T-cell (primary cell): Measurements from ENCODE around the gene IQGAP2. TPM values are rescaled to one million over a fixed set of nuclear protein-coding genes. Genes with fewer than 3 reads are reported as not detected.

Experiments
- ATAC-seq, 4 experiments: fragments of 200-7000 bp in 3 of 4; fragments of 150-1000 bp in 1 of 4; cut with Tn5 transposase; replicated peaks in 1 of 4; 1 replicate in 3 of 4; 2 replicates in 1 of 4; pipeline ENCODE4 v1.10.0; 2021; ENCODE audit warnings: moderate library complexity in 3 of 4, mild to moderate bottlenecking in 2 of 4, moderate number of reproducible peaks in 1 of 4
- CTCF ChIA-PET, 2 donors: fragments of 300-600 bp; sonication (Branson Sonifier 250); formaldehyde crosslinking; loops; one replicate each; lab custom pipeline; 2022; ENCODE audit warnings: antibody characterized with exemption in 2 of 2; lab: Charles Lee
- POLR2A ChIA-PET, 2 donors: fragments of 300-600 bp; sonication (Branson Sonifier 250); formaldehyde crosslinking; loops; one replicate each; lab custom pipeline; 2022; ENCODE audit warnings: antibody characterized with exemption in 2 of 2; lab: Charles Lee
- DNase-seq, 35 experiments: peaks; one replicate each; pipeline versions ENCODE4 v3.0.0 to v3.0.0-alpha.2; 2013 to 2023
- H3K27ac ChIP-seq: one replicate; pipeline ENCODE4 v1.5.1; 2013; ENCODE audit warnings: low read length
- H3K27me3 ChIP-seq, 2 experiments: replicated peaks in 1 of 2; 1 replicate in 1 of 2; 2 replicates in 1 of 2; pipeline versions ENCODE4 v1.6.1 to v1.7.0; 2013; ENCODE audit warnings: low read length in 1 of 2, mixed read lengths in 1 of 2; ENCODE audit not compliant: control insufficient read depth in 2 of 2, insufficient read depth in 2 of 2; ENCODE audit errors: extremely low read depth in 1 of 2
- H3K36me3 ChIP-seq, 2 donors: 1 replicate in 1 of 2; 2 replicates in 1 of 2; pipeline versions ENCODE4 v1.6.1 to v1.7.0; 2013; ENCODE audit warnings: low read length in 1 of 2; ENCODE audit not compliant: control insufficient read depth in 2 of 2, insufficient read depth in 1 of 2; ENCODE audit errors: extremely low read depth in 1 of 2
- H3K4me1 ChIP-seq, 2 experiments: 1 replicate in 1 of 2; 2 replicates in 1 of 2; pipeline versions ENCODE4 v1.6.1 to v1.7.0; 2013; ENCODE audit warnings: low read length in 2 of 2, mixed read lengths in 1 of 2; ENCODE audit not compliant: insufficient read depth in 2 of 2, control insufficient read depth in 1 of 2; ENCODE audit errors: extremely low read depth in 1 of 2
- H3K4me3 ChIP-seq, 2 donors: 1 replicate in 1 of 2; 2 replicates in 1 of 2; pipeline versions ENCODE4 v1.5.1 to v1.7.0; 2013; ENCODE audit warnings: mild to moderate bottlenecking in 2 of 2, low read length in 1 of 2, moderate library complexity in 1 of 2; ENCODE audit not compliant: control insufficient read depth in 1 of 2; ENCODE audit errors: extremely low read depth in 1 of 2
- H3K9me3 ChIP-seq: 2 replicates; pipeline ENCODE4 v1.7.0; 2013
- H3K27ac Mint-ChIP-seq, 2 donors: one replicate each; pipeline ENCODE4 v1.8.0; 2020 to 2021; ENCODE audit warnings: mild to moderate bottlenecking in 2 of 2, mixed read lengths in 2 of 2
- H3K27me3 Mint-ChIP-seq, 2 donors: one replicate each; pipeline ENCODE4 v1.8.0; 2021 to 2022; ENCODE audit warnings: mixed read lengths in 2 of 2
- H3K36me3 Mint-ChIP-seq: one replicate; pipeline ENCODE4 v1.8.0; 2021; ENCODE audit warnings: mixed read lengths
- H3K4me1 Mint-ChIP-seq, 3 donors: one replicate each; pipeline ENCODE4 v1.8.0; 2020 to 2022; ENCODE audit warnings: mixed read lengths in 3 of 3, mild to moderate bottlenecking in 1 of 3
- H3K4me3 Mint-ChIP-seq, 3 donors: one replicate each; pipeline ENCODE4 v1.8.0; 2020 to 2022; ENCODE audit warnings: mild to moderate bottlenecking in 3 of 3, mixed read lengths in 3 of 3, moderate library complexity in 3 of 3
- H3K9me3 Mint-ChIP-seq, 3 donors: one replicate each; pipeline ENCODE4 v1.8.0; 2020 to 2022; ENCODE audit warnings: mixed read lengths in 3 of 3
- WGBS: methylation state at CpG from one replicate; pipeline ENCODE4 v1.1.5; 2013; ENCODE audit warnings: missing lambda C conversion rate; ENCODE audit not compliant: insufficient coverage; 5-methylcytosine and 5-hydroxymethylcytosine counted together
- total RNA-seq, 35 experiments: library from RNA in 6 of 35; stranded (reverse) in 6 of 35; fragments of 120-200 nt in 1 of 35; gene quantifications; one replicate each; pipeline versions ENCODE4 v1.2.1 to v1.2.4 and lab custom pipeline; 2013 to 2026

IQGAP2 gene
- total RNA-seq, 5 donors from 2014 or later (not counting 1 experiment from before 2014, with no cell fraction given), result 66.5 to 121 (median 72.5) TPM

DNA sequence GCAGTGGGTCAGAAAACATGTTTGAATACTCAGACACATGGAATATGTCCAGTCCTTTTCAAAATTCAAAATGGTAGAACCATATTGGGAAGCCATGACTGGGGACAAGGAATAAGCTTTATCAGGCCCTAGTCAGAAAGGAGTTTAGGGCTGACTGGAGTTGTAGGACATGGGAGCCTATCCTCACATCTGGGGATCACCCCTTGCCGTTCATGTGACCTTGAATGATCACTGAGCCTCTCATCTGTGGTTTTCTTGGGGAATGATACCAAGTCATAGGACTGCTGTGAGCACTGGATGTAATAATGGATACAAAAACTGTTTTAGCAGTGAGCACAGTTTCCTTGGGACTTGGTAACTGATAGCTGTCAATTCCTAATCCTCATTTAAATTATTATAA, 84.7 kb downstream of the IQGAP2 start:
- 100% methylated on average over 1 of the region's 1 CpG for WGBS
- Histone ChIP-seq H3K27ac (no peak overlapping the region), H3K36me3 (no peaks in the 10 kb centered on the region), H3K4me3 (no peak overlapping the region), H3K9me3 (no peaks in the 10 kb centered on the region), H3K4me1 (peaks cover 4 to 7% of the 10 kb centered on the region in 2 experiments), H3K27me3 (no peaks in the 10 kb centered on the region)
- Mint-ChIP-seq H3K4me3 (no peak overlapping the region), H3K27ac (no peak overlapping the region), H3K9me3 (no peaks in the 10 kb centered on the region), H3K36me3 (peaks cover 29% of the 10 kb centered on the region), H3K4me1 (peaks cover 65 to 74% (median 69%) of the 10 kb centered on the region in 3 donors), H3K27me3 (no peaks in the 10 kb centered on the region)
- CTCF ChIA-PET, result interaction anchor here in 1 of 2 donors (1.1 kb wide), 1 partner anchor 57 kb away, joined by 3 read pairs; no protein-coding TSS in a partner anchor
- POLR2A ChIA-PET, result interaction anchor here in 1 of 2 donors (0.5 to 0.7 kb wide), 3 partner anchors 8 to 581 kb away, joined by 3 to 8 read pairs (median 4); no protein-coding TSS in a partner anchor
- no peak for ATAC-seq
- no peak for DNase-seq

GRCh38 chr5:76488969-76489368, 85.9 kb downstream of the IQGAP2 start:
- Mint-ChIP-seq H3K9me3 (no peaks in the 10 kb centered on the region), H3K36me3 (peaks cover 31% of the 10 kb centered on the region), H3K4me3 (no peak overlapping the region), H3K27me3 (no peaks in the 10 kb centered on the region), H3K4me1 (peaks cover 67 to 69% (median 67%) of the 10 kb centered on the region in 3 donors), H3K27ac (no peak overlapping the region)
- 94% methylated on average over 5 of the region's 6 CpGs for WGBS
- ChIA-PET POLR2A (no interaction called here), CTCF (interaction anchor here in 1 of 2 donors (0.6 kb wide), 1 partner anchor 1883 kb away, joined by 3 read pairs; no protein-coding TSS in a partner anchor)
- Histone ChIP-seq H3K4me1 (peaks cover 3 to 4% of the 10 kb centered on the region in 2 experiments), H3K36me3 (no peaks in the 10 kb centered on the region), H3K27me3 (no peaks in the 10 kb centered on the region), H3K27ac (no peak overlapping the region), H3K4me3 (no peak overlapping the region), H3K9me3 (no peaks in the 10 kb centered on the region)
- DNase-seq (no peak), ATAC-seq (no peak)

GRCh38 chr5:76489877-76490688, 87.0 kb downstream of the IQGAP2 start:
- DNase-seq (no peak), ATAC-seq (no peak)
- H3K9me3 ChIP-seq, result no peaks in the 10 kb centered on the region
- Mint-ChIP-seq H3K4me3 (no peak overlapping the region), H3K4me1 (peaks cover 64 to 68% (median 67%) of the 10 kb centered on the region in 3 donors), H3K27ac (no peak overlapping the region), H3K36me3 (peaks cover 33% of the 10 kb centered on the region), H3K27me3 (no peaks in the 10 kb centered on the region), H3K9me3 (no peaks in the 10 kb centered on the region)
- no peak overlapping the region for H3K4me3 ChIP-seq
- H3K4me1 ChIP-seq, result peaks cover 0 to 4% of the 10 kb centered on the region in 2 experiments
- ChIA-PET CTCF (interaction anchor here in 1 of 2 donors (0.7 kb wide), 2 partner anchors 20 to 587 kb away, joined by 3 to 7 read pairs; no protein-coding TSS in a partner anchor), POLR2A (interaction anchor here in 1 of 2 donors (0.5 kb wide), 1 partner anchor 9 kb away, joined by 3 read pairs; no protein-coding TSS in a partner anchor)
- 100% methylated on average over 1 of the region's 7 CpGs for WGBS
- no peaks in the 10 kb centered on the region for H3K36me3 ChIP-seq
- H3K27ac ChIP-seq, result no peak overlapping the region
- H3K27me3 ChIP-seq, result no peaks in the 10 kb centered on the region

DNA sequence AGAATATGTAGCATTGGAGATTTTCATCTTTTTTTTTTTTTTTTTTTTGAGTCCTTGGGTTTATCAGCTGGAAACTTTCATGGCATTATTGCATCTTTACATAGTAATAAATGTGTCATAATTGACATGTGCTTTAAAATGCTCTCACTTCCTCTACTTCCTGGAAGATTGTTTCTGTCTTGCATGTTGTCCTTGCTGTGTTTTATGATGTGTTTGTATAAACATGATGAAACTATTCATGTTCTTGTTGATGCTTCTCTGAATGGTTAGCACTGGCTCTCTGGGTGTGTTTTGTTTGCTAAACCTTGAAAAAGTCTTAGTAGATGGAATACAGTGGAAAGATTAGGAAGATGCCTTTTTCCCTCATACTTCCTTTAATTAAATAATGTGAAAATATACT, 87.9 kb downstream of the IQGAP2 start:
- H3K36me3 ChIP-seq, result peaks cover 0 to 3% of the 10 kb centered on the region in 2 donors
- DNase-seq (no peak), ATAC-seq (no peak)
- no peaks in the 10 kb centered on the region for H3K9me3 Mint-ChIP-seq
- H3K36me3 Mint-ChIP-seq, result peaks cover 41% of the 10 kb centered on the region
- H3K27ac ChIP-seq, result no peak overlapping the region
- no peaks in the 10 kb centered on the region for H3K27me3 Mint-ChIP-seq
- H3K4me1 Mint-ChIP-seq, result peaks cover 65 to 69% (median 68%) of the 10 kb centered on the region in 3 donors
- no peaks in the 10 kb centered on the region for H3K9me3 ChIP-seq
- peaks cover 0 to 4% of the 10 kb centered on the region in 2 experiments for H3K4me1 ChIP-seq
- CTCF ChIA-PET, result interaction anchor here (0.5 to 0.7 kb wide), 4 partner anchors 21 to 588 kb away, joined by 3 to 7 read pairs (median 3); no protein-coding TSS in a partner anchor
- H3K27ac Mint-ChIP-seq, result no peak overlapping the region
- no peaks in the 10 kb centered on the region for H3K27me3 ChIP-seq
- no peak overlapping the region for H3K4me3 ChIP-seq
- H3K4me3 Mint-ChIP-seq, result no peak overlapping the region
- POLR2A ChIA-PET, result interaction anchor here (0.5 to 0.6 kb wide), 3 partner anchors 8 to 909 kb away, joined by 3 to 4 read pairs (median 3); no protein-coding TSS in a partner anchor

GRCh38 chr5:76492819-76493189, 89.7 kb downstream of the IQGAP2 start:
- Mint-ChIP-seq H3K27ac (no peak overlapping the region), H3K4me3 (no peak overlapping the region), H3K4me1 (peaks cover 70 to 83% (median 76%) of the 10 kb centered on the region in 3 donors), H3K36me3 (peaks cover 44% of the 10 kb centered on the region), H3K9me3 (no peaks in the 10 kb centered on the region), H3K27me3 (no peaks in the 10 kb centered on the region)
- Histone ChIP-seq H3K4me1 (peaks cover 0 to 4% of the 10 kb centered on the region in 2 experiments), H3K36me3 (peaks cover 0 to 3% of the 10 kb centered on the region in 2 donors), H3K27ac (no peak overlapping the region), H3K27me3 (no peaks in the 10 kb centered on the region), H3K4me3 (no peak overlapping the region), H3K9me3 (no peaks in the 10 kb centered on the region)
- ATAC-seq, result no peak
- POLR2A ChIA-PET, result no interaction called here
- 100% methylated on average over 5 of the region's 6 CpGs for WGBS
- CTCF ChIA-PET, result no interaction called here
- DNase-seq, result no peak

DNA sequence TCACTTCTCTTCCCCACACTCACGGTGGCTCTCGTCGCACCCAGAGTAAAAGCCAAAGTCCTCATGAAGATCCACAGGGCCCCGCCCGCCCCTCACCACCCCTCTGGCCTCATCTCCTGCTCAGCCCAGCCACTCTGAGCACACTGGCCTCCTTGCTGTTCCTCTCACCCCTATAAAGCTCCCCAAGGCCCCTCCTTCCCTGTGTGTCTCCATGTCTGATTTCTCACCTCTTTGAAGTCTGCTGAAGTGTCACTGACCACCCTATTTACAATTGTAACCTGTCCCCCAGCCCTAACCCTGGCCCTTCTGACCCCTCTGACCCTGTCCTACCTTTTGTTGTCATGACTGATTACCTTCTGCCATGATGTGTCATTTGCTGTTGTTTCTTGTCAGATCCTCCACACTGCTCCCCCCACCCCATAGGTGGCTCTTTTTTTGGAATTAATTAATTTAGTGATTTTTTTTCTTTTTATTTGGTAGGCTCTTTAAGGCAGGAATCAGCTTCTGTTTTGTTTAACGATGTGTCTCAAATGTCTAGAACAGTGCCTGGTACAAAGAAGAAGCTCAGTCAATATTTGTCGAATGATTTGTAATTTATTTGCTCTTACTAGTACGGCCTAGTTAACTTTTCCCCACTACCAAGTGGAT, 90.2 kb downstream of the IQGAP2 start:
- H3K27me3 Mint-ChIP-seq, result no peaks in the 10 kb centered on the region
- no peaks in the 10 kb centered on the region for H3K9me3 ChIP-seq
- peaks cover 2 to 4% of the 10 kb centered on the region in 2 experiments for H3K4me1 ChIP-seq
- no peak overlapping the region for H3K27ac Mint-ChIP-seq
- peaks cover 74 to 87% (median 80%) of the 10 kb centered on the region in 3 donors for H3K4me1 Mint-ChIP-seq
- H3K27me3 ChIP-seq, result no peaks in the 10 kb centered on the region
- no peak overlapping the region for H3K27ac ChIP-seq
- peaks cover 44% of the 10 kb centered on the region for H3K36me3 Mint-ChIP-seq
- WGBS, result 100% methylated on average over 6 of the region's 8 CpGs
- no peak overlapping the region for H3K4me3 ChIP-seq
- ChIA-PET POLR2A (interaction anchor here in 1 of 2 donors (0.7 kb wide), 2 partner anchors 50 to 87 kb away, joined by 3 to 13 read pairs; no protein-coding TSS in a partner anchor), CTCF (interaction anchor here in 1 of 2 donors (0.6 kb wide), 1 partner anchor 45 kb away, joined by 5 read pairs; no protein-coding TSS in a partner anchor)
- DNase-seq (no peak), ATAC-seq (no peak)
- no peaks in the 10 kb centered on the region for H3K9me3 Mint-ChIP-seq
- H3K4me3 Mint-ChIP-seq, result no peak overlapping the region
- H3K36me3 ChIP-seq, result peaks cover 0 to 3% of the 10 kb centered on the region in 2 donors
